B cell (primary cell): Measurements from ENCODE around the gene STK16. TPM values are rescaled to one million over a fixed set of nuclear protein-coding genes. Genes with fewer than 3 reads are reported as not detected.

ENCODE experiments used
- ATAC-seq: fragments of 200-7000 bp; cut with Tn5 transposase; one replicate; pipeline ENCODE4 v1.10.0; 2021; ENCODE audit warnings: low read depth, mild to moderate bottlenecking, moderate number of reproducible peaks, moderate library complexity
- CTCF ChIA-PET: fragments of 350-600 bp; sonication (Branson Sonifier 250); formaldehyde crosslinking; loops from one replicate; lab custom pipeline; 2021; ENCODE audit warnings: antibody characterized with exemption, inconsistent platforms; lab: Charles Lee
- POLR2A ChIA-PET: fragments of 350-600 bp; sonication (Branson Sonifier 250); formaldehyde crosslinking; loops from one replicate; lab custom pipeline; 2021; ENCODE audit warnings: antibody characterized with exemption; lab: Charles Lee
- DNase-seq: peaks from one replicate; pipeline ENCODE4 v3.0.0; 2013
- H2AFZ ChIP-seq: 2 replicates; pipeline ENCODE4 v1.6.1; 2012; ENCODE audit warnings: mild to moderate bottlenecking, low read depth, low read length; ENCODE audit not compliant: insufficient read depth, poor library complexity, severe bottlenecking
- H3K27ac ChIP-seq, 2 donors: 1 replicate in 1 of 2; 2 replicates in 1 of 2; pipeline ENCODE4 v1.5.1; 2012 to 2013; ENCODE audit warnings: low read length in 2 of 2, mild to moderate bottlenecking in 2 of 2, moderate library complexity in 1 of 2
- H3K27me3 ChIP-seq, 4 experiments: fragments of 200-600 bp in 1 of 4; sonication (generic) in 1 of 4; replicated peaks in 1 of 4; 1 replicate in 2 of 4; 2 replicates in 2 of 4; pipeline versions ENCODE4 v1.6.1 to v1.7.0; 2013 to 2016; ENCODE audit warnings: low read length in 3 of 4, mild to moderate bottlenecking in 2 of 4, mixed read lengths in 1 of 4, moderate library complexity in 1 of 4; ENCODE audit not compliant: insufficient read depth in 4 of 4, control insufficient read depth in 3 of 4; ENCODE audit errors: control extremely low read depth in 1 of 4
- H3K36me3 ChIP-seq, 2 experiments: replicated peaks in 1 of 2; 1 replicate in 1 of 2; 2 replicates in 1 of 2; pipeline versions ENCODE4 v1.6.1 to v1.7.1; 2013; ENCODE audit warnings: low read length in 1 of 2; ENCODE audit not compliant: insufficient read depth in 2 of 2, control insufficient read depth in 1 of 2; ENCODE audit errors: control extremely low read depth in 1 of 2, extremely low read depth in 1 of 2
- H3K4me1 ChIP-seq, 2 donors: fragments of 200-600 bp in 1 of 2; sonication (generic) in 1 of 2; 1 replicate in 1 of 2; 2 replicates in 1 of 2; pipeline versions ENCODE4 v1.5.1 to v1.6.1; 2013 to 2017; ENCODE audit warnings: low read length in 2 of 2; ENCODE audit not compliant: control insufficient read depth in 2 of 2, insufficient read depth in 2 of 2
- H3K4me2 ChIP-seq: replicated peaks from 2 replicates; pipeline ENCODE3; 2012; ENCODE audit warnings: mild to moderate bottlenecking, low read depth, low read length; ENCODE audit not compliant: poor library complexity, severe bottlenecking
- H3K4me3 ChIP-seq, 5 experiments: fragments of 200-600 bp in 1 of 5; sonication (generic) in 1 of 5; 1 replicate in 3 of 5; 2 replicates in 2 of 5; pipeline versions ENCODE4 v1.5.1 to v1.7.0; 2011 to 2016; ENCODE audit warnings: low read length in 4 of 5, mild to moderate bottlenecking in 4 of 5, low read depth in 2 of 5, control low read depth in 1 of 5, moderate library complexity in 1 of 5; ENCODE audit not compliant: insufficient read depth in 1 of 5; ENCODE audit errors: control extremely low read depth in 1 of 5, extremely low read depth in 1 of 5
- H3K79me2 ChIP-seq: fragments of 200-600 bp; sonication (generic); one replicate; pipeline ENCODE4 v1.6.0; 2016; ENCODE audit warnings: low read length; ENCODE audit not compliant: control insufficient read depth, insufficient read depth
- H3K9ac ChIP-seq: fragments of 200-600 bp; sonication (generic); 2 replicates; pipeline ENCODE4 v1.6.1; 2017; ENCODE audit warnings: mild to moderate bottlenecking, low read length, moderate library complexity
- H3K9me3 ChIP-seq, 3 donors: one replicate each; pipeline versions ENCODE4 v1.6.1 to v1.7.1; 2013; ENCODE audit warnings: low read length in 2 of 3; ENCODE audit not compliant: control insufficient read depth in 2 of 3, insufficient read depth in 1 of 3; ENCODE audit errors: control extremely low read depth in 1 of 3
- H4K20me1 ChIP-seq: 2 replicates; pipeline ENCODE4 v1.6.0; 2012; ENCODE audit warnings: mild to moderate bottlenecking, low read length; ENCODE audit not compliant: insufficient read depth, control insufficient read depth, poor library complexity, severe bottlenecking
- H3K27ac Mint-ChIP-seq: one replicate; pipeline ENCODE4 v1.8.0; 2021; ENCODE audit warnings: mixed read lengths
- H3K27me3 Mint-ChIP-seq: one replicate; pipeline ENCODE4 v1.8.0; 2021; ENCODE audit warnings: mixed read lengths
- H3K4me1 Mint-ChIP-seq: one replicate; pipeline ENCODE4 v1.8.0; 2021; ENCODE audit warnings: mixed read lengths
- H3K4me3 Mint-ChIP-seq: one replicate; pipeline ENCODE4 v1.8.0; 2021; ENCODE audit warnings: mixed read lengths
- H3K9me3 Mint-ChIP-seq: one replicate; pipeline ENCODE4 v1.8.0; 2022; ENCODE audit warnings: mixed read lengths; ENCODE audit not compliant: insufficient read depth
- EZH2 ChIP-seq: IDR thresholded peaks from 2 replicates; pipeline ENCODE4 v1.6.1; 2012; ENCODE audit warnings: borderline replicate concordance, low read depth, mild to moderate bottlenecking, moderate library complexity, low read length; ENCODE audit not compliant: insufficient read depth, poor library complexity, severe bottlenecking
- WGBS: methylation state at CpG from one replicate; pipeline ENCODE4 v1.1.5; 2013; ENCODE audit warnings: missing lambda C conversion rate; ENCODE audit not compliant: insufficient coverage; 5-methylcytosine and 5-hydroxymethylcytosine counted together
- intact Hi-C: fragments of 100-400 bp; cut with micrococcal nuclease; formaldehyde crosslinking; loops from one replicate; pipeline ENCODE4 v1.10.0; 2022
- polyA plus RNA-seq: library from polyadenylated mRNA; depleted of rRNA; stranded (reverse); fragments of >200 nt; gene quantifications from 2 replicates; pipeline ENCODE4 v1.2.3, GENCODE V29; 2012
- total RNA-seq, 2 donors: library from RNA; stranded (reverse); fragments of 120-200 nt in 1 of 2; gene quantifications; 1 replicate in 1 of 2; 2 replicates in 1 of 2; pipeline versions ENCODE4 v1.2.3 to v1.2.4, GENCODE V29; 2013 to 2022
- TF ChIP-seq, protein P1 (sequence below): fragments of 200-600 bp; IDR thresholded peaks from one replicate; pipeline ENCODE4 v1.8.0; 2022; ENCODE audit warnings: antibody characterized with exemption, mild to moderate bottlenecking

The STK16 gene
- total and polyA plus RNA-seq, 2 donors (not counting 1 experiment from before 2014, with no cell fraction given), result 29.0 to 60.1 TPM

DNA sequence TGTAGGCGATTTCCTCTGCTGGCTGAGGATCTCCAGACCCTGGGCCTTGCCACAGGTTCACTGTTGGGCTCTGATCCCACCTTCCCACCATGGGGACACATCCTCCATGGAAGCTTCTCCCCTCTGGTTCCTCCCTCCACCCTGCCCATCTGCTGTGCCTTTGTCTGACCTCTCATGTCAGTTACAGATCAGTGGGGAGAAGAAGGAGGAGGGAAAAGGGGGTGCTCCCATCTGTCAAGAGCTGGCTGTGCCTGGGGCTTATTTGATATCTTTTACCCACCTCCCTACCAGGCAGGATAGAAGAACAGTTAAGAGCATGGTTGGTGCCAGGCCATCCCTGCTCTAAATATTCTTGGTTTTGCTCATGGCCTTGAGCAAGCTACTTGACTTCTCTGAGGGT is 21.6 kb downstream of the STK16 start:
- ChIA-PET POLR2A (no interaction called here), CTCF (interaction anchor here (0.7 to 2.0 kb wide), 2 partner anchors 10 to 35 kb away, joined by 3 to 11 read pairs; no protein-coding TSS in a partner anchor)
- no peaks in the 10 kb centered on the region for H3K27me3 ChIP-seq
- H4K20me1 ChIP-seq, result no peaks in the 10 kb centered on the region
- no peak overlapping the region for H3K9ac ChIP-seq
- no peak overlapping the region for H3K4me2 ChIP-seq
- Mint-ChIP-seq H3K27me3 (no peaks in the 10 kb centered on the region), H3K4me3 (no peak overlapping the region), H3K27ac (no peak overlapping the region), H3K4me1 (no peaks in the 10 kb centered on the region), H3K9me3 (no peaks in the 10 kb centered on the region)
- intact Hi-C loops, result no loop called here
- DNase-seq, result no peak
- no peak overlapping the region for H3K27ac ChIP-seq
- H3K36me3 ChIP-seq, result no peaks in the 10 kb centered on the region
- no CpG with 5 or more reads among the region's 1 CpG for WGBS
- no peak overlapping the region for H3K4me3 ChIP-seq
- H3K79me2 ChIP-seq, result peaks cover 5% of the 10 kb centered on the region
- no peak overlapping the region for H2AFZ ChIP-seq
- H3K9me3 ChIP-seq, result no peaks in the 10 kb centered on the region
- ATAC-seq, result no peak
- TF ChIP-seq, protein P1, sequence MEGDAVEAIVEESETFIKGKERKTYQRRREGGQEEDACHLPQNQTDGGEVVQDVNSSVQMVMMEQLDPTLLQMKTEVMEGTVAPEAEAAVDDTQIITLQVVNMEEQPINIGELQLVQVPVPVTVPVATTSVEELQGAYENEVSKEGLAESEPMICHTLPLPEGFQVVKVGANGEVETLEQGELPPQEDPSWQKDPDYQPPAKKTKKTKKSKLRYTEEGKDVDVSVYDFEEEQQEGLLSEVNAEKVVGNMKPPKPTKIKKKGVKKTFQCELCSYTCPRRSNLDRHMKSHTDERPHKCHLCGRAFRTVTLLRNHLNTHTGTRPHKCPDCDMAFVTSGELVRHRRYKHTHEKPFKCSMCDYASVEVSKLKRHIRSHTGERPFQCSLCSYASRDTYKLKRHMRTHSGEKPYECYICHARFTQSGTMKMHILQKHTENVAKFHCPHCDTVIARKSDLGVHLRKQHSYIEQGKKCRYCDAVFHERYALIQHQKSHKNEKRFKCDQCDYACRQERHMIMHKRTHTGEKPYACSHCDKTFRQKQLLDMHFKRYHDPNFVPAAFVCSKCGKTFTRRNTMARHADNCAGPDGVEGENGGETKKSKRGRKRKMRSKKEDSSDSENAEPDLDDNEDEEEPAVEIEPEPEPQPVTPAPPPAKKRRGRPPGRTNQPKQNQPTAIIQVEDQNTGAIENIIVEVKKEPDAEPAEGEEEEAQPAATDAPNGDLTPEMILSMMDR, result no peak
- no peak for TF ChIP-seq EZH2
- no peaks in the 10 kb centered on the region for H3K4me1 ChIP-seq

DNA sequence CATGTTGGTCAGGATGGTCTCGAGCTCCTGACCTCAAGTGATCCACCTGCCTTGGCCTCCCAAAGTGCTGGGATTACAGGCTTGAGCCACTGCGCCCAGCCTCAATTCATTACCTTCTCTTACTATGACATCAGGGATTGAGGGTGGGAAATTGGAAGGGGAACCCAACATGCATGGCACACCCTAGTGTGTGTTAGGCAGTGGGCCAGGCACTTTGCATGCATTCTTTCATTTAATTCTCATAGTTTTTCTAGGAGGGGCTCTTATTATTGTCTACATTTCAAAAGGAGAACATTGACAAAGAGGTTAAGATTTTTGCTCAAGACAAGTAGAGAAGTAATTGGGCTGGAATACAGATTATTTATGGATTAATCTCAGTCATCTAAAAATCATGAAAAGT is 23.0 kb downstream of the STK16 start:
- Histone ChIP-seq H3K9me3 (no peaks in the 10 kb centered on the region), H3K27me3 (no peaks in the 10 kb centered on the region), H3K9ac (no peak overlapping the region), H2AFZ (no peak overlapping the region), H3K79me2 (peaks cover 8% of the 10 kb centered on the region), H3K4me3 (no peak overlapping the region), H4K20me1 (no peaks in the 10 kb centered on the region), H3K4me2 (no peak overlapping the region), H3K36me3 (no peaks in the 10 kb centered on the region), H3K27ac (no peak overlapping the region), H3K4me1 (no peaks in the 10 kb centered on the region)
- ATAC-seq (no peak), DNase-seq (no peak)
- no peaks in the 10 kb centered on the region for H3K9me3 Mint-ChIP-seq
- no CpG with 5 or more reads among the region's 2 CpGs for WGBS
- H3K27ac Mint-ChIP-seq, result no peak overlapping the region
- no peak overlapping the region for H3K4me3 Mint-ChIP-seq
- POLR2A ChIA-PET, result no interaction called here
- no peaks in the 10 kb centered on the region for H3K27me3 Mint-ChIP-seq
- H3K4me1 Mint-ChIP-seq, result no peaks in the 10 kb centered on the region
- TF ChIP-seq EZH2, result no peak
- TF ChIP-seq, protein P1, result no peak
- intact Hi-C loops, result no loop called here
- CTCF ChIA-PET, result interaction anchor here (1.0 to 1.5 kb wide), 2 partner anchors 10 to 12 kb away, joined by 3 read pairs; no protein-coding TSS in a partner anchor
